NCI-H1436 treated with DMSO at 0.1 percent for 48 hours (cell line): ENCODE measurements around the gene TSPAN9.

ENCODE experiments used
- DNase-seq: peaks from one replicate; lab custom pipeline; 2025; lab: John Stamatoyannopoulos, UW

TSPAN9 gene

DNA sequence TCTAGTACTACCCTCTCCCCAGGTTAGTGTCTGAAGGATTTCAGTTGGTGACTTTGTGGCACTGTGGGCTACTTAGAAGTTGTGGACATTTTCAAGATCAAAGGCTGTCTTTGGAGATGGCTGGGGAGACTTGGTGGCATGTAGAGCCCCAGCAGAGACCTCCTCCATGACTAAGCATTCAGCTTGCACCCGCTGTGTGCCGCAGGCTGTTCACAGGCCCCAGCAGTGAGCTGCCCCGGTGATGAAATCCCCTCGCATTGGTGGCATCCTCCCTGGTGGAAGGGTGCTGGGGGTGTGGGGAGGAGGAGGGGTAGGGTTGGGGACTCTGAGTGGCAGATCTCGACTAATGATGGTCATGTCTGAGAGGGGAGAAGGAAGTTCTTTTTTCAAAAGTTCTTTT lies 173.9 kb downstream of the TSPAN9 start:
- no peak for DNase-seq

DNA sequence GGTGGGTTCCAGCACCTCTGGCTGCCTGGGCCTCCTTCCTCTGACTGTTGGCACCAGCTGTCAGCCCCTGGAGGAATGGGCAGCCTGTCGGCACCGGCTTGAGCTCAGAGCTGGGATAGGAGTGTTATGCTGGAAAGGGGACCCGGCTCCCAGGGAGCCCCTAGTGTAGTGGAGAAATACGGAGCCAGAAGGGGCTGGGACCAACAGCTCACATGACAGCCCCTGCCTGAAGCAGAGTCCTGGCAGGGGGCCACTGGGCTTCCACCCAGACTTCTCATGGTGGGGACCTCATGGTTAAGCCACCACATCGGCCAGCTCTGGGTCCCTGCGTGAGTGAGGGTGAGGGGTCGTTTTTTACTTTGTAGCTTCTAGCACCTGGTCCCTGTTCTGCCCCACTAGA lies 174.5 kb downstream of the TSPAN9 start:
- DNase-seq = no peak

DNA sequence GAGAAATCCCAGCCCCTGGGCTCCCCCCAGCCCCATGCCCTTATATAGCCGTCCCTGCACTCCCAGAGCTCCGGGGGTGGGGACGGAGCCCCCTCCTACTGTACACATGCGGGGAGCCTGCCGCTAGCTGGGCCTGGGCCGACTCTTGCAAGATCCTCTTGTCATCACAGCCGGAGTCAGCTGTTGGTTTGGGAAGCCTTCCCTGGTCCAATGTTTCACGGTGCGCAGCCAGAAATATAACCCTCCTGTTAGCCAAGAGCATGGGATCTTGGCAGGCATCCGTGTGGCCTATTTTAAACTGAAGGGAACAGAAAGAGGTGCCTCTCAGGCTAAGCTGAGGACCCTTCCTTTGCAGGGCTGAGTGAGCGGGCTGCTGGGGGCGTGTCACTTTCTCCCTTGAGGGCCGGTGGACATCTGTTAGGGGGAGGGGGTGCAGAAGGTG lies 175.3 kb downstream of the TSPAN9 start:
- DNase-seq = no peak

DNA sequence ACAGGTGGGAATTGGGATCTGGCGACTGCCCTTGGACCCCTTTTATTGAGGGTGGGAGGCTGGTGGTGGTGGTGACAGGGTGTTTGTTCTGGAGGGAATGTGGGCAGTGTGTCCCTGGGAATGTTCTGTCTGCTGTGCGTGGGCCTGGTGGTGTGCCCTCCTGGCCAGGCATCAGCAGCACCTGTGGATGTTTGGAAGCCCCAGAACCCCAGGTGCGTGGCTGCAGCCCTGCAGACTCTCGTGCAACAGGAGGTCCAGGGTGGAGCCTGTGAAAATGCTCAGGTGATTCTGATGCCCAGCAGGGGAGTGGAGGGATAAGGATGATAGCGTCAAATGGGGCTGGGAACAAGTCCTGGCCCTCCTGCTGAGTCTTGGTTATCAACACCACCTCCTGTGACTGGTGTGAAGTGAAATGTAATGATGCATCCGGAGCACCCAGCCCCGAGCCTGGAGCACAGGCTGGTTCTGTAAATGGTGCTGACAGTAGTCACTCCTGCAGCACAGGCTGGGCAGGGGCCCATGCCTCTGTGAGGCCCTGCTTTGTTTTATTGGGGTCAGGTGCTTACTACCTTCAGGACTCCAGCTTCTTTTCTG lies 176.6 kb downstream of the TSPAN9 start:
- no peak for DNase-seq

DNA sequence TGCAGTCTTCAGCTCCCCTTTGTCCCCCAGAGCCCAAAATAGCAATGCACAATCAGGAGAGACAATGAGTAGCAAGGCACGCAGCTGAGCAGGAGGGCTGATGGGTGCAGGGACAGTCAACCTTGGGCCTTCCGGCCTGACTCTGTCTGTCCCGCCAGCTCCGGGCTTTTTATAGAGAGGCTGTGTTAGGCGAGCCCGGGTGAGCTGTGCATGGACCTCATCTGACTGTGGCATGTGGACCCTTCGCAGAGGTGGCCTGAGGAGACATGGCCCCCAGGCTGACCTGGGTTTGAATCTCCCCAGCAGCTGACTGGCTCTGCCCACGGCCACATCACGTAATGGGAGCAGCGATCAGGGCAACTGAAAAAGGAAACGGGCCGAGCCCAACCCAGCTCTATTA lies 177.9 kb downstream of the TSPAN9 start:
- no peak for DNase-seq

DNA sequence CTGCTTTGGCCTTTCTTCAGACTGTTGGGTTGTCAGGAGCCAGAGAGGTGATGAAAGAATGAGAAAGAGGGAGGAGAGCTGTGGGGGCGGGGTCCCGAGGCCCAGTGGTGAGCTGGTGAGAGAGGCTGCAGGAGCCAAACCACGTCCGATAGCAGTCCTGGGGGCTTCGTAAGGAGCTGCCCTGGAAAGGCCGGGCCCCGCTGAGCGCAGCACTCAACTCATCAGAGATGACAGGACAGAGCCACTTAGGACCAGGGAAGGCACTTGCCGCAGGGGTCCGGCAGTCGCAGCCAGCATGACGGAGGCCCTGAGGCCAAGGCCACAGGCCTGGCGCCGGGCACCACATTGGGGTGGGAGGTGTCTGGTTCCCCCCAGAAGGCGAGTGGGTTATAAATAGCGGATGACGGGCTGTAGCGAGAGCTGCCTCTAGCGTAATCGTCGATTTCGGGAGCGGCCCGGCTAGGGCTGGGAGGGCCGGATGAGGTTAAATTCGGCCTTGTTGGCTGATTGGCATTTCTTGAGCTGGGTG lies 179.0 kb downstream of the TSPAN9 start:
- no peak for DNase-seq

DNA sequence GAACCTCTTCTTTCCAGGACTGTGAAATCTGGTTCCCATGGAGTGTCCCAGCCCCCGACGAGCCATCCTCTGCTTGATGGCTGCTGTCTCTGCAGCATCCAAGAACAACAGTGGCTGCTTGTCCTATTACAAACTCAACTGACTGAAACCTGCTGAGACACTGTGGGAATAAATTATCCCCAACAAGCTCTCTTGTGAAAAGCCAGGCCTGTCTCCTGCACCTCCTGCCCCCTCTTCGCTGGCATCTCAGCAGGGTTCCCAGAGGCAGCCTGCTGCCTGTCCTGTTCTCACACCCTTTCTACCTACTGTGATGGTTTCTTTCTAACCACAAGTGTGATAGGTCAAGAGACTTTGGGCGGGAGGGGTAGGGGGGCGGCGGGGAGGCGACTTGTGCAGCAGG lies 180.2 kb downstream of the TSPAN9 start:
- no peak for DNase-seq

DNA sequence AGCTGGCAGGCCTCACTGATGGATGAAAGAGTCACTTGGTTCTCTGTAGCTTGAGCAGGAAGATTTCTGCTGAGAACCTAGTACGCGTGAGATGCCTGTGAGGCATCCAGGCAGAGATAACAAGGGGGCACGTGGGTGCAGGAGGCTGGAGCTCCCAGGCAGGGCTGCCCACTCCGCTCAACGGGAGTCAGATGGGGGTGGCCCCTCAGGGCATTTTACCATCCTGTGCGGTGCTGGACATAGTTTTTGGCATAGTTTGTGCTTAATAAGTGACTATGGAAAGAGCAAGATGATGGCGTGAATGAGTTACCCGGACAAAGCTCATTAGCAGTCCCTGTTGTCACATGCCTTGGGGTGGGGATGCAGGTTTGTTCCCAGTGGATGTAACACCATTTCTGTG lies 182.8 kb downstream of the TSPAN9 start:
- no peak for DNase-seq

DNA sequence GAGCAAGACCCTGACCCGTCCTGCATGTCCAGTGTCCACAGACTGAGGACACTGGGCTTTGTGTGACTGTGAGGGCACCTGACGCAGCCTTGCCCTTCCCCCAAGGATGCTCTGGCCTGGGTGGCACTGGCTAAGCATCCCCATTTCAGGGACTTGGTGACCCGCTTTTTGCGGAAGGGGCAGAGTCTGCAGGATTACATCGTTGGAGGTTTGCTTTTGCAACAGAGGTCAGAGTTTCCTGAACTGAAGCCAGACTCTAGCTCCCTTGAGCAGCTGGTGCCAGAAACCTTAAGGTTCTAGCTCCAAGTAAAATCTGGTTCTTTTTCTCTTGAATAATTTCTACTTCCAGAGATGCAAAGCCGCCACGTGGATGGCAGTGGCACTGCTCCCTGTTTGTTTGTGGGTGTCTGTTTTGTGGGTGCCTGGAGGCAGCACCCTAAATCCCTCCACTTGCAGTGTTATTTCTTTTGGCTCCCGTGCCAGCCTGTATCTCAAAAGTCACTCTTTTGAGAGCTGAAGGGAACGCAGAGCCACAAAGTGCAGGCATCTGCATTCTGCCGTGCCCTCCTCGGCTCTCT lies 184.7 kb downstream of the TSPAN9 start:
- DNase-seq = no peak

DNA sequence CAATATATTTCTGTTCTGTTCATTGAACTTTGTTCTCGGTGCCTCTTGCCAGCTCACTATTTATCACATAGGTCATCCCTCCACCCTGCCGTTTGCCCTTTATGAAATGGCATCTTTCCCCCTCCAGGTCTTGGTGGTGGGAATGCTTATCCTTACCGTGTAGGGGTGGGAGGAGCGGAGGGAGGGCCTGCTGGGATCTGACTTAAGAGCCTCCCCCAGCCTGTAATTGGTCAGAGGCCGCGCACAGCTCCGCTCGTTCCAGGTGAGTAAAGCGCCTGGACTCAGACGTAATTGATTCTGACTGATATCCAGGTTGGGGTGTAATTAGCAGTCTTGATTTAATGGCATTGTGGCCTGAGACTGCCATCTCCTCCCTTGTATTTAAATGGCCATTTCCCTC lies 185.3 kb downstream of the TSPAN9 start:
- no peak for DNase-seq

DNA sequence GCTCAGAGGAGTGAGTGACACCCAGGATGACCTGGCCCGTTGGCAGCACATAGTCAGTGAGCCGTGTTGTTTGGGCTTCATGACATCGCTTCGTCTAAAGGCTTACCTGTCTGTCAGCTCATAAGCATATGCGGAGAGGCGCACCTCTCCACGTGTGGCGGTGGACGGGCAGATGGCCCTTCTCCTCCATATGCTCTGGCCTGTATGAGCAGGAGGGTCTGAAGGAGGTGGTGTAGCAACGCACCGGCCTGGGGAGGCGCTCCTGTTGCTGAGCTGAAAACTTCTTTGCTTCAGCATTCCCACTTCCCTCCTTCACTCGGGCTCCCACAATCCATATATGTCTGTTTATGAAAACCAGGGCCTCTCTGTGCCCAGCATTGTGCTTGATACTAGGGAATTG lies 186.1 kb downstream of the TSPAN9 start:
- DNase-seq = no peak

DNA sequence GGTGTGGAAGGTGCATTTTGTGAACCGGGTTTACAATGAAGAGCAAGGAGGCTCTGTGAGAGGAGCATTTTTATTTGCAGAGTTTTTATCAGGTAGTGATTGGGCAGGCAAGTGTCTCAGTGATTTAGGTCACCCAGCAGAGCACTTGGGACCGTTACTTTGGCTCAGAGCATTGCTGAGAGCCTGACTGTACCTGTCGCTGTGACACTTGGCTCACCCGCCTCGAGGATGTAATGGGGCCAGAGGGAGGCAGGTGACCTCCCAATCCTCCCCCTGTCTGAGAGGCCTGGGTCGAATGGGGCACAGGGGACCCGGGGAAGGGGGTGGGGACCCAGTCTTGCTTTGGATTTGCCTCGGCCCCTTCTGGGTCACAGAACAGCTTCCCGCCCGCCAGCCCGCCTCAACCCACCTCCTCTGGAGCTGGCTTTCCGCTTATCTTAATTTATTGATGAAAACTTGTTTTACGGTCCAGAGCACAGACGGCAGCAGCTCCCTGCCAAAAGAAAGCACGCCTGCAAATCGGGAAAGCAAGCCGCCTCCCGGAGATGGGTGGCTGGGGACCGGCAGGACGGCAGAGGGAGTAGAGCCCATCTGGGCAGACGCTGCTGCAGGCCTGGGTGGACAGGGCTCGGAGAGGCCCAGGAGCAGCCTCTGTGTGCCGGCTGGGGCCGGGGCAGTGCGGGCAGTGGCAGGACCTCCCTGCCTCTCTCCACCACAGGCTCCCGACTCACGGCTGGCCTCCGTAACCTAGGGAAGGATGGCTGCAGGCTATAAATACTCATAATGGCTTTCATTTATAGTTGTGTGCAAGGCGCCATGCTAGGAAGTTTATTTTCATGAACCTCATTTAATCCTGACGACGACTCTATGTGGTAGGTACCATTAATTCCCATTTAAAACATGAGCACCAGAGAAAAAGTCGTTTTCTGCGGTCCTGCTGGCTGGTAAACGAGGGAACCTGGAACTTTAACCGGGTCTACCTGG lies 187.1 kb downstream of the TSPAN9 start:
- no peak for DNase-seq

DNA sequence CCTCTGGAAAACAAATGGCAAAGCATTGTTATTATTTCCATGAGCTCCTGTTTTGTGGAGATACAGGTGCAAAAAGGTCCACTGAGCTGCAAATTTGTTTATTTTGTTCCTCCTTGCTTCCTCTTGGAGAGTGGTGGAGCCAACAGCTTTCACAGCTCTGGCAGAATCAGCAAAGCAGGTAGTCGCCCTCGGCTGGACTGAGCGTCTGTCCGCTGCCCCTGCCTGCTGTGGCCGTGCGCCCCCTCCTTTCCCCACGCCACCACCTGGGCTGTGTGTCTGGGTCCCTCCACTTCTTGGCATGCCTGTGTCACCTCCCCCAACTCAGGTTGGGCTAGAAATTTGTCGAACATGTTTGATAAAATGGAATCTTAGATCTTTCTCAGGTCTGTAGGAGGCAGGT lies 188.2 kb downstream of the TSPAN9 start:
- no peak for DNase-seq

DNA sequence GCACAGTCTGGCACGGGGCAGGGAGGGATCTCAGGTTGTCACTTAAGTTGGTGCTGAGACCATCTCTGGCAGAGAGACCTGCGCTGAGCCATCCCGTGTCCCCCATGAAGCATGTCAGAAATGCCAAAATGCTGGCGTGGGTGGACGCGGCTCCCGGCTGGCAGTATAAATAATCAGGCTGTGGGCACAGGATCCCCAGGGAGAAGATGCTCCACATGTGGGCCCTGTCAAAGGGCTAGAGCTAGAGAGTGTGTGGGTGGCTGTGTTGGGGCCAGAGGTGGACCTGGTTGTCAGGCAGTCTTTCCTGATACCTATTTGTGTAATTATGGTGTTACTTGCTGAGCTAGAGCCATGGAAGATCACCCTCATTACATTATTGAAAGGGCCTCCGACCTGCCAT lies 189.5 kb downstream of the TSPAN9 start:
- no peak for DNase-seq

DNA sequence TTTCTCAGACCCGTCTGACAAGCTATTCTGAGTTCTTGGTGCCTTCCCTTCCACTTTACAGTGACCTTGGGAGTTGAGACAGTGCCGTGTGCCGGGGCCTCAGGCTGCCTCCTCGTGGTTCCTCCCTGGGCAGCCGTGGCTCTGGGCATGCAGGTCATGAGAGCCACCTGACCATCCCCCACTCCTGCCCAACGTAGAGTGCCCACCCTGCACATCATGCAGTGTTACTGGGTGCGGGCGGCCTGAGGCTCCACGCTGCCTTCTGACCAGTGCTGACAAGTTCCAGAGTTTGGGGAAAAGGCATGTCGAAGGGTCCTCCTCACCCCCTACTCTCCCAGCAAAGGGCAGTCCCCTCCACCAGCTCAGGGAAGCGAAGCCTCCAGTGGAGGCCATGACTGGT lies 190.5 kb downstream of the TSPAN9 start:
- no peak for DNase-seq

DNA sequence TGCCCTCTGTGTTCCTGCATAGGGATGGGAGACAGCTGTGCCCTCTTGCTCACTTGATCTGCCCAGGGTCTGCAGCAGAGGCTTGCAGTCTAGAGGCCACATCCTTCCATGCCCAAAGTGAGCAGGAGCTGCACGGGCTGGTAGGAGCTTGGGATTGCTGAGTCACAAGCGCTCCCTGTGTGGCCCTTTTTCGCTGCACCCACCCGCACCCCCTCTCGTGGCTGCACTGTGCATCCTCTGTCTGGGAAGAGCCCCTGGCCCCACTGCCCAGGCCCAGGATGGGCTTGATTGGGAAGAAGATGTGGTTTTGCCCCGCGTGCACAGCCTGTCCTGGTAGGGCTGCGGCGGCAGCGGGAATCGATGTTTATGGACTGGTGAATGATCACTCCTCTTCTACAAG lies 192.4 kb downstream of the TSPAN9 start:
- no peak for DNase-seq

DNA sequence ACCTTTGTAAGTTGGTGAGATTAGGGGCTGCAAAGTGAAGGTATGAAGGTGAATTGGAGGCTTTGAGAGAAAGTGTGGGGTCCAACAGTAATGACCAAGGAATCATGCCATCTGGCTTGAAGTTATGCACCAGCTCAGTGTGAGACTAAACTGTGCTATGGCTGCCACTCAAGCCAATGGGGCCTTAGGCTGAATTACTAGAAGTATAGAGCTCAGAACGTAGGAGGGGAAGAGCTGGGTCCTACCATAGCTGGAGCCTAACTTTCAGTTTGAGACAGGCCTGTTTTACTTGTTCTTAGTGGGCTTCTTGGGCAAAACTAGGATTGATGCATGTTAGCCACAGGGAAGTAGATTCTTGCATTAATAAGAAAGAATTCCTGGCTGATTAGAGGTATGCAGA lies 194.0 kb downstream of the TSPAN9 start:
- no peak for DNase-seq

DNA sequence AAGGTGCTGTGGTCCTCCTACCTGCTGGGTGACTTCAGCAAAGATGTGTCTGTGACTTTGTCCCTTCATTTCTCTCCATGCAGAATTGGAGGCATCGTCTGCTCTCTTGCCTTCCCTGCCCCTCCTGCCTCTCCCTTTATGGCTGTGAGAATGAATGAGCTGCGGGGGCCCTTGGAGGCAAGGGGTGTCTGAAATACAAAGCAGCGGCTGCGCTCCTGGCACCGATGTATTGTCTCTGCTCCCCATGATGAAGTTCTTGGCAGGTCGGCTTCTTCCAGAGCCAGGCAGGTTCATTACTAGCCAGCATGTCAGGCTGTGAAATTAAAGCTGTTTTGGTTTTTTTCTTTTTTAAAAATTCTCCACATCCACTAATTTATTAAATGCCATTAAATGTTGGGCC lies 194.5 kb downstream of the TSPAN9 start:
- no peak for DNase-seq

DNA sequence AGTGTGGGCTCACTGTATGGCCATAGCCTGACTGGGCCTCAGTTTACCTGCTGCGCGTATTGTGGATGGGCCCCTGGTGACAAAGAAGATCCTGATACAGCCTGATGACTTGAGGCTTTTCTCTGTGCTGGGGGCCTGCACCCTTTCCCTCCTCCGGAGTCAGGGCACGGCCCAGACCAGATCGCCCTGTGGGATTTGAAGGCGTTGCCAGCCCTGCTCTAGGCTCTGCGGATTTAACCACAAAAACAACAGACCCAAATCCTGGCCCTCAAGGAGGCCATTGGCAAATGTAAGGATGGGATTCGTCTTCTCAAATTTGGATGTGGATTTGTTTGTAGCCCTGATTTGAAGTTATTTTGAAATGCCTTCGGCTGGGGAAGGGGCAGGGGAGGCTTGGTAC lies 195.8 kb downstream of the TSPAN9 start:
- DNase-seq = no peak

DNA sequence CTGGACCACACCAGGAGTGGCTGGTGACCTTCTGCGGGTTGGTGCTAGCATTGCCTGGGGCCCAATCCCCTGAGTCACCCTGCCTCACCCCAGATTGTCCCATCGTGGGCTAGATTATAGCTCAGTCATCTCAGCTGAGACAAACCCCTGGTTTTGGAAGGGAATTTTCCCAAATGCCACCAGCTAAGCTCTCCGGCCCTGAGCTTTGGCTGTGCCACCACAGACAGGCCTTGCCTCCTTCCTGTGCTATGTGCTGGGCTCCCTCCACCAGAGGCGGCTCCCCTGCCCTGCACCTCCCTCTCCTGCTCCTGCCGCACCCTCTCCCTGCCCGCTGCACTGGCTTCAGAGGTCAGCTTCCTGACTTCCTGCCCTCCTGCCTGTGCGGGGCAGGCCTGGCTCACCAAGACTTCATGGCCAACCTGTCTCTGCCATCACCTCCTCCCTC lies 196.3 kb downstream of the TSPAN9 start:
- no peak for DNase-seq

DNA sequence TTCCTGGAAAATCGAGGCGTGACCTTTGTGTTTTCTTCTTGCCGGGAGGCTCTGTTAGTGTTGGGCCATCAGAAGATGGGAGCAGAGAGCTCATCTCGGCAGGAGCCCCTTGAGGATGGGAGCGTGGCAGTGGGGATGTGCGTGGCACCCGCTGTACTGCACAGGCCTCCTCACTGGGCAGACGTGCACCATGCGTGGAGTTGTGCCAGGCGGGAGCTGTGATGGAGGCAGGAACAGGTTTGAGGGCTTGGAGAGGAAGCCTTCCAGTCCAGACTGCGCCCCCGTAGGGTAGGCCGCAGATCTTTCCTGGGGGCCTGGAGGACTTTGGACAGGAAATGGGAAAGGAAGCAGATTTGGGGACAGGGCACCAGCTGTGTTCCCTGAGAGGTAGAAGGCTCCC lies 197.5 kb downstream of the TSPAN9 start:
- no peak for DNase-seq

DNA sequence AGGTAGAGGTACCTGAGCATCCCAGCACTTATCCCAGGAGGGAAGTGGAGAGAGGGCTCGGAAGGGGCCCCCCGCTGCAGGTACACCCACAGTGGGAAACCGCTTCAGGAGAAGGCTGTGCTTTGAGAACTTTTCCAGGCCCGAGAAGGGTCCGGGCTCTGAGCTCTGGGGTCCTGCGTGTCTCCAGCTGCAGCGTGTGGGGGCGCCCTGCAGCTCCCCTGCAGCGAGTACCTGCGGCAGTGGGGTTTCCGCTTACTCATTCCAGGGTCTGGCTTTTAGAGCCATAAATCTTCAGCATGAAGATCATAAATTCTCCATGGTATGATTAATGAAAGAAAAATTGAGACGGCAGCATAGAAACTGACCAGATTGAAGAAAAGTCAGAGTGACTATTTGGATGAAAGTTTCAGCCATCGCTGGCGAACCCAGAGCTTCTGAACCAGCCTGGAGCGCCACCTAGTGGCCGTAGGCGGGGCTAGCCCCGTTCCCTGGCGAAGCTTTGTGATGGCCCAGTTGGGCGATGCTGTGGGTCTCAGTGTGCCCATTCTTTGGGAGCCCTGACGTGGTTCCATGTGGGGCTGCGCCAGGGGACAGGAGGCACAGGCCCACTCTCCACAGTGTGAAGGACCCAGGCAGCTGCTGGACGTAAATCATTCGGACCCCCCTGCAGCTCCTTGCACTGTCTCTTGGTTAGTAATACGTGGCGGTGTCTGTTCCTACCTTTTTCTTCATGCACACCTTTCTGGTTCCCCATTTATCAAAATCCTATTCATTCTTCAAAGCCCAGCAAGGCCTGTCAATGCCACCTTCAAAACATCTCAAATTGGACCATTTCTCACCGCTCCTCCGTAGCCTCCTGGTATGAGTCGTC lies 198.2 kb downstream of the TSPAN9 start:
- DNase-seq = peak; percentile 6
